ENCODE measurements around the gene YBX1.

YBX1 gene

GRCh38 chr1:42736152-42736551 lies 53.9 kb downstream of the YBX1 start:
- TF ChIP-seq CTCF (conservative IDR thresholded peaks at IDR 0.05), result no peak
- H3K27ac ChIP-seq, result no peak overlapping the region

- H3K27ac ChIP-seq, result peak overlapping the region; percentile 34
- no peak for TF ChIP-seq CTCF (conservative IDR thresholded peaks at IDR 0.05)
Observed at GRCh38 chr1:42736571-42737200, 54.5 kb downstream of the YBX1 start.

- peak overlapping the region; percentile 34 for H3K27ac ChIP-seq
- peak; percentile 34 for TF ChIP-seq CTCF (conservative IDR thresholded peaks at IDR 0.05)
Observed at GRCh38 chr1:42737257-42737656, 55.0 kb downstream of the YBX1 start.

- no peak for TF ChIP-seq CTCF (conservative IDR thresholded peaks at IDR 0.05)
- H3K27ac ChIP-seq, result peak overlapping the region; percentile 34; the same call in 1 of the 2 replicates
Observed at GRCh38 chr1:42737986-42738677, 55.9 kb downstream of the YBX1 start.

GRCh38 chr1:42738678-42739226 lies 56.5 kb downstream of the YBX1 start:
- no peak for TF ChIP-seq CTCF (conservative IDR thresholded peaks at IDR 0.05)
- H3K27ac ChIP-seq, result no peak overlapping the region

- H3K27ac ChIP-seq, result no peak within 1 kb of the TSS
Observed at GRCh38 chr1:42739753-42740700, 57.8 kb downstream of the YBX1 start, which contains the start of gene CLDN19. Gene CLDN19, minus strand, starts transcription at chr1:42740236. Its CDS starts 173 bp downstream, at chr1:42740063.

More at GRCh38 chr1:42739753-42740700, 57.8 kb downstream of the YBX1 start, which contains the start of gene CLDN19:
- no peak for TF ChIP-seq CTCF (conservative IDR thresholded peaks at IDR 0.05)
